Kidney epithelial cell (primary cell): ENCODE data around the gene ATG9A. TPM values are rescaled to one million over a fixed set of nuclear protein-coding genes. Genes with fewer than 3 reads are reported as not detected.
"Not testable (repeated sequence)": the region's sequence is repeated elsewhere in the genome, so short reads cannot be mapped to it uniquely, and the experiment has no call there.

Experiments used
- DNase-seq: peaks from one replicate; pipeline ENCODE4 v3.0.0-alpha.2; 2010; ENCODE audit warnings: low read depth
- H3K27me3 ChIP-seq: 2 replicates; pipeline ENCODE4 v1.6.0; 2011; ENCODE audit warnings: low read length; ENCODE audit not compliant: control insufficient read depth, insufficient read depth
- H3K36me3 ChIP-seq: 2 replicates; pipeline ENCODE4 v1.5.1; 2011; ENCODE audit warnings: low read length; ENCODE audit not compliant: control insufficient read depth, insufficient read depth
- H3K4me3 ChIP-seq: 2 replicates; pipeline ENCODE4 v1.5.1; 2011; ENCODE audit warnings: low read depth, mild to moderate bottlenecking, control low read depth, low read length
- CTCF ChIP-seq: IDR thresholded peaks from 2 replicates; pipeline ENCODE4 v1.5.1; 2011; ENCODE audit warnings: mild to moderate bottlenecking, moderate library complexity, low read length, control low read depth, inconsistent platforms; ENCODE audit not compliant: insufficient read depth, poor library complexity, severe bottlenecking
- total RNA-seq: library from RNA; depleted of rRNA; stranded (reverse); fragments of >200 nt; gene quantifications from 2 replicates; pipeline ENCODE4 v1.2.3, GENCODE V29; 2015

ATG9A gene
- total RNA-seq, 1 donor from 2014 or later = 46.1 TPM

DNA sequence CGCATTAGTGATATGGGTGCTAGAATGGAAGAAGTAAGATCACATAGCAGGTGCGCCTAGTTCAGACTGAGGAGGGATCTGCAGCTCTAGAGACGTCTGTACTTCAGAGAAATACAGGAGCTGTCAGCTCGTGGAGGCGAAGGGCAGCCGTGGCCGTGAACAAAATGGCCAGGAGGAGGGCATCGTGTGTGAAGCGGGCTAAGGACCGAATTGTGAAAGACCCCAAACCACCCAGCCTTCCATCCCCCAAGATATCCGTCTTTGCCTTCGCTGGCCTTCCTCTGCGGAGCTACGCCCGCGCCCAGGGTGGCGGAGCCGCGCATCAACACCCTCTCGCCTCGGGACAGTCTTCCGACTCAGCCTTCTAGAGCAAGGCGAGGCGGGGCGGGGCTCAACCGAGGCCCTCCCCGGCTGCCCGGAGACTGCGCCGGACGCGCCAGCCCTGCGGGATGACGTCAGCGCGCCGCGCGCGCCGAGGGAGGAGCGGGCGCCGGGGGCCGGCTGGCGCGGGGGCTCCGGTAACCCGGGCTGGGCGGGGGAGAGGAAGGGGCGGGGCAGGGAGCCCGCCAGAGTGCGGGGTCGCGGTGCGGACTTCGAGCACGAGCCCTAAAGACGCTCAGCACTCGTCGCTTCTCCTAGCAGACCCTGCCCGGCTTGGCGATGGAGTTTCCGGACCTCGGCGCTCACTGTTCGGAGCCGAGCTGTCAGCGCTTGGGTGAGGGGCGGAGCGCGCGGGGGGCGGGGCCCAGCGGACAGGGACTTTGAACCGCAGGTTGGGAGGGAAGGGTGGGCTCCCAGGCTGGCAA lies 22.9 kb downstream of the ATG9A start, which contains the start of gene ZFAND2B:
Gene ZFAND2B (plus strand): TSS at position 455 of the 806 bp plus-strand sequence. CDS start 206 bp downstream, at position 661.
- no peaks in the 10 kb centered on the region for H3K27me3 ChIP-seq
- no peak for DNase-seq
- peaks cover 3% of the 10 kb centered on the region for H3K36me3 ChIP-seq
- no peak for TF ChIP-seq CTCF
- H3K4me3 ChIP-seq = peak within 1 kb of the TSS; percentile 81

DNA sequence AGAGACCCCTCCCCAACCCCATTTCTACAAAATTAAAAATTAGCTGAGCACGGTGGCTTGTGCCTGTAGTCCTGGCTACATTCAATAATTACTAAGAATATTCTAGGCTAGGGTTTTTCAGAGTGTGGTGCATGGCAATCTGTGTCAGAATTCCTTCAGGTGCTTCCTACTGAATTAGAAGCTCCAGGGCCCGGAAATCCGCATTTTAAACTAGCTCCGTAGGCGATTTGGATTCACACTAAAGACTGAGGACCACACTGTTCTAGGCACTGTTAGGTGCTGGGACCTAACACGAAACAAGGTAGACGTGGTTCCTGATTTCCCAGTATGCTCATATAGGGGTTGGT lies 23.5 kb downstream of the ATG9A start:
- Histone ChIP-seq H3K36me3 (peaks cover 3% of the 10 kb centered on the region), H3K27me3 (no peaks in the 10 kb centered on the region), H3K4me3 (peak overlapping the region; percentile 81)
- TF ChIP-seq CTCF = no peak
- no peak for DNase-seq

DNA sequence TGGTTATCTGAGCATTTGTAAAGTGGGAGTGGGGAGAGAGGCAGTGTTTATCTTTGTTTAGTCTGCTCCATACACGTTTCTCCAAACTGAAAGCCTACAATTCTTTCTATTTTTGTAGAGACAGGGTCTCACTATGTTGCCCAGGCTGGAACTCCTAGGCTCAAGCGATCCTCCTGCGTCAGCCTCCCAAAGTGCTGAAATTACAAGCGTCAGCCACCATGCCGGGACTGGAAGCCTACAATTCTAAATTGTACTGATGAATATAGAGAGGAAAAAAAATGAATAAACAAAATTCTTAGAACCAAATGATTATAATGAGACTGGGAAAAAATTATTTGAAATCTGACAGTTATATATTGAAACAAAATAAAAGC lies 24.3 kb downstream of the ATG9A start:
- Histone ChIP-seq H3K36me3 (peaks cover 1% of the 10 kb centered on the region), H3K4me3 (no peak overlapping the region), H3K27me3 (no peaks in the 10 kb centered on the region)
- no peak for TF ChIP-seq CTCF
- no peak for DNase-seq

GRCh38 chr2:219204425-219205164 lies 24.8 kb downstream of the ATG9A start:
- Histone ChIP-seq H3K36me3 (peaks cover 1% of the 10 kb centered on the region), H3K4me3 (no peak overlapping the region), H3K27me3 (no peaks in the 10 kb centered on the region)
- DNase-seq = no peak
- TF ChIP-seq CTCF = no peak

DNA sequence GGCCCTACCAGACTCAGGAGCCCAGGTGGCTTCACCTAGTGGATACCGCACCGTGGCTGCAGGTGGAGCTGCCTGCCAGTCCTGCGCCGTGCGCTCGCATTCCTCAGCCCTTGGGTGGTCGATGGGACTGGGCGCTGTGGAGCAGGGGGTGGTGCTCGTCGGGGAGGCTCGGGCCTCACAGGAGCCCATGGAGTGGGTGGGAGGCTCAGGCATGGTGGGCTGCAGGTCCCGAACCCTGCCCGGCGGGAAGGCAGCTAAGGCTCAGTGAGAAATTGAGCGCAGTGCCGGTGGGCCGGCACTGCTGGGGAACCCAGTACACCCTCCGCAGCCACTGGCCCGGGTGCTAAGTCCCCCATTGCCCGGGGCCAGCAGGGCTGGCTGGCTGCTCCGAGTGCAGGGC lies 28.1 kb downstream of the ATG9A start:
- not testable (repeated sequence) for H3K27me3 ChIP-seq, DNase-seq, H3K4me3 ChIP-seq, H3K36me3 ChIP-seq

DNA sequence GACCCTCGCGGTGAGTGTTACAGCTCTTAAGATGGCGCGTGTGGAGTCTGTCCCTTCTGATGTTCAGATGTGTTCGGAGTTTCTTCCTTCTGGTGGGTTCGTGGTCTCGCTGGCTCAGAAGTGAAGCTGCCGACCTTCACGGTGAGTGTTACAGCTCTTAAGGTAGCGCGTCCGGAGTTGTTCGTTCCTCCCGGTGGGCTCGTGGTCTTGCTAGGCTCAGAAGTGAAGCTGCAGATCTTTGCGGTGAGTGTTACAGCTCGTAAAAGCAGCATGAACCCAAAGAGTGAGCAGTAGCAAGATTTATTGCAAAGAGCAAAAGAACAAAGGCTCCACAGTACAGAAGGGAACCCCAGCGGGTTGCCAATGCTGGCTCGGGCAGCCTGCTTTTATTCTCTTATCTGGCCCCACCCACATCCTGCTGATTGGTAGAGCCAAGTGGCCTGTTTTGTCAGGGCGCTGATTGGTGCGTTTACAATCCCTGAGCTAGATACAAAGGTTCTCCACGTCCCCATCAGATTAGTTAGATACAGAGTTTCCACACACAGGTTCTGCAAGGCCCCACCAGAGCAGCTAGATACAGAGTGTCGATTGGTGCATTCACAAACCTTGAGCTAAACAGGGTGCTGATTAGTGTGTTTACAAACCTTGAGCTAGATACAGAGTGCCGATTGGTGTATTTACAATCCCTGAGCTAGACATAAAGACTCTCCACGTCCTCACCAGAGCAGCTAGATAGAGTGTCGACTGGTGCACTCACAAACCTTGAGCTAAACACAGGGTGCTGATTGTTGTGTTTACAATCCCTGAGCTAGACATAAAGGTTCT lies 28.7 kb downstream of the ATG9A start:
- not testable (repeated sequence) for H3K27me3 ChIP-seq, H3K4me3 ChIP-seq, DNase-seq, H3K36me3 ChIP-seq
